WTC11 (cell line): Measurements from ENCODE around the gene ATP2B3. TPM values are rescaled to one million over a fixed set of nuclear protein-coding genes. Genes with fewer than 3 reads are reported as not detected.

Source experiments
- ATAC-seq: fragments of 200-7000 bp; cut with Tn5 transposase; 2 replicates; pipeline ENCODE4 v1.10.0; 2021; ENCODE audit warnings: mild to moderate bottlenecking, moderate library complexity
- CTCF ChIA-PET: fragments of 300-600 bp; sonication (Branson Sonifier 250); formaldehyde crosslinking; loops from one replicate; lab custom pipeline; 2021; ENCODE audit warnings: antibody characterized with exemption; lab: Charles Lee
- POLR2A ChIA-PET: fragments of 350-600 bp; sonication (Branson Sonifier 250); formaldehyde crosslinking; loops from one replicate; lab custom pipeline; 2021; ENCODE audit warnings: antibody characterized with exemption; lab: Charles Lee
- DNase-seq: peaks from one replicate; pipeline ENCODE4 v3.0.0; 2021; ENCODE audit warnings: low spot score
- H3K27ac Mint-ChIP-seq: 2 replicates; pipeline ENCODE4 v1.8.0; 2021; ENCODE audit warnings: mixed read lengths
- H3K27me3 Mint-ChIP-seq: 2 replicates; pipeline ENCODE4 v1.8.0; 2021; ENCODE audit warnings: low read depth, mild to moderate bottlenecking, moderate library complexity, mixed read lengths
- H3K36me3 Mint-ChIP-seq: 2 replicates; pipeline ENCODE4 v1.8.0; 2021; ENCODE audit warnings: mixed read lengths
- H3K4me1 Mint-ChIP-seq: 2 replicates; pipeline ENCODE4 v1.8.0; 2022; ENCODE audit warnings: mixed read lengths
- H3K4me3 Mint-ChIP-seq: 2 replicates; pipeline ENCODE4 v1.8.0; 2021; ENCODE audit warnings: mild to moderate bottlenecking, moderate library complexity, mixed read lengths
- H3K9me3 Mint-ChIP-seq: 2 replicates; pipeline ENCODE4 v1.8.0; 2021; ENCODE audit warnings: mixed read lengths
- CREB1 ChIP-seq: sonication (generic); formaldehyde crosslinking; IDR thresholded peaks from 2 replicates; pipeline ENCODE4 v1.8.0; 2023; ENCODE audit warnings: mild to moderate bottlenecking, missing genetic modification reagents
- GABPB1 ChIP-seq: sonication (generic); formaldehyde crosslinking; IDR thresholded peaks from 2 replicates; pipeline ENCODE4 v1.8.1; 2023; ENCODE audit warnings: mild to moderate bottlenecking, missing genetic modification reagents
- HMGXB4 ChIP-seq: sonication (generic); formaldehyde crosslinking; IDR thresholded peaks from 2 replicates; pipeline ENCODE4 v1.8.1; 2023; ENCODE audit warnings: mild to moderate bottlenecking, moderate library complexity, missing genetic modification reagents
- MAX ChIP-seq: sonication (generic); formaldehyde crosslinking; IDR thresholded peaks from 2 replicates; pipeline ENCODE4 v1.8.0; 2022; ENCODE audit warnings: mild to moderate bottlenecking, missing genetic modification reagents
- OVOL2 ChIP-seq: fragments of 250-450 bp; sonication (Bioruptor Pico); IDR thresholded peaks from 2 replicates; pipeline ENCODE4 v1.9.0; 2021; ENCODE audit warnings: mild to moderate bottlenecking, borderline replicate concordance
- PRDM15 ChIP-seq: sonication (generic); formaldehyde crosslinking; IDR thresholded peaks from 2 replicates; pipeline ENCODE4 v1.8.0; 2022; ENCODE audit warnings: missing genetic modification reagents
- RORB ChIP-seq: fragments of 250-450 bp; sonication (Bioruptor Pico); IDR thresholded peaks from 2 replicates; pipeline ENCODE4 v1.9.0; 2021; ENCODE audit warnings: mild to moderate bottlenecking
- TP53 ChIP-seq: sonication (generic); formaldehyde crosslinking; IDR thresholded peaks from 2 replicates; pipeline ENCODE4 v1.8.1; 2023; ENCODE audit warnings: mild to moderate bottlenecking, missing genetic modification reagents
- ZMAT4 ChIP-seq: fragments of 250-450 bp; sonication (Bioruptor Pico); IDR thresholded peaks from 2 replicates; pipeline ENCODE4 v1.9.0; 2021; ENCODE audit warnings: mild to moderate bottlenecking
- ZNF121 ChIP-seq: sonication (generic); formaldehyde crosslinking; IDR thresholded peaks from 2 replicates; pipeline ENCODE4 v1.8.0; 2023; ENCODE audit warnings: missing genetic modification reagents
- ZNF396 ChIP-seq: fragments of 250-450 bp; sonication (Bioruptor Pico); IDR thresholded peaks from 2 replicates; pipeline ENCODE4 v1.8.0; 2021; ENCODE audit warnings: mild to moderate bottlenecking, moderate library complexity, borderline replicate concordance
- ZNF416 ChIP-seq: fragments of 250-450 bp; sonication (Bioruptor Pico); IDR thresholded peaks from 2 replicates; pipeline ENCODE4 v1.9.0; 2021; ENCODE audit warnings: mild to moderate bottlenecking, inconsistent platforms
- ZNF423 ChIP-seq: fragments of 250-450 bp; sonication (Bioruptor Pico); IDR thresholded peaks from 2 replicates; pipeline ENCODE4 v2.1.2; 2022; ENCODE audit warnings: mild to moderate bottlenecking, moderate library complexity
- ZNF671 ChIP-seq: fragments of 250-450 bp; sonication (Bioruptor Pico); IDR thresholded peaks from 2 replicates; pipeline ENCODE4 v1.8.0; 2021; ENCODE audit warnings: mild to moderate bottlenecking
- total RNA-seq: library from RNA; stranded (reverse); gene quantifications from 3 replicates; pipeline ENCODE4 v1.2.3, GENCODE V29; 2021
- TF ChIP-seq, protein P1 (sequence below): sonication (generic); formaldehyde crosslinking; IDR thresholded peaks from 2 replicates; pipeline ENCODE4 v1.8.0; 2023; ENCODE audit warnings: missing genetic modification reagents, mild to moderate bottlenecking, borderline replicate concordance
- TF ChIP-seq, protein P2 (sequence below): fragments of 250-450 bp; sonication (Bioruptor Pico); IDR thresholded peaks from 2 replicates; pipeline ENCODE4 v1.8.0; 2021; ENCODE audit warnings: mild to moderate bottlenecking
- TF ChIP-seq, protein P3 (sequence below): sonication (generic); formaldehyde crosslinking; IDR thresholded peaks from 2 replicates; pipeline ENCODE4 v1.8.0; 2022; ENCODE audit warnings: mild to moderate bottlenecking, missing genetic modification reagents
- TF ChIP-seq, protein P4 (sequence below): sonication (generic); formaldehyde crosslinking; conservative IDR thresholded peaks from 2 replicates; pipeline ENCODE4 v1.8.1; 2023; ENCODE audit warnings: mild to moderate bottlenecking, low read depth, missing genetic modification reagents, moderate library complexity

Gene ATP2B3
- total RNA-seq, 1 experiment from 2014 or later, result 0.28 TPM

DNA sequence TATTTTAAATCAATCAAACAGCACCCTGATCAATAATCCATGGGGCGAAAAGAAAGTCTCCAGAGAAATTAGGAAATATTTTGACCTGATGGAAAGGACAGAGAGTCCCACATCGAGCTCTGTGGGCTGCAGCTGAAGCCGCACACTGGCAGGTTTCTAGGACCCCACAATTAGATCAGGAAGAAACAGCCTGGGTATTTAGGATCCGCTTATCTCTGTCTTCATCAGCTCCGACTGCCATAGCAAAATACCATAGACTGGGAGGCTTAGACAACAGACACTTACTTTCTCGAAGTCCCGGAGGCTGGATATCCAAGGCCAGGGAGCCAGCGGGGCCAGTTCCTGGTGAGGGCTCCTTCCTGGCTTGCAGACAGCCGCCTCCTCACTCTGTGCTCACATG, 45.1 kb downstream of the ATP2B3 start (continued):
- TF ChIP-seq ZNF416, result no peak
- no peak for TF ChIP-seq MAX (CRISPR knock-in tag)
- TF ChIP-seq ZNF121 (CRISPR knock-in tag), result no peak
- TF ChIP-seq CREB1 (CRISPR knock-in tag), result no peak
- TF ChIP-seq, protein P1, sequence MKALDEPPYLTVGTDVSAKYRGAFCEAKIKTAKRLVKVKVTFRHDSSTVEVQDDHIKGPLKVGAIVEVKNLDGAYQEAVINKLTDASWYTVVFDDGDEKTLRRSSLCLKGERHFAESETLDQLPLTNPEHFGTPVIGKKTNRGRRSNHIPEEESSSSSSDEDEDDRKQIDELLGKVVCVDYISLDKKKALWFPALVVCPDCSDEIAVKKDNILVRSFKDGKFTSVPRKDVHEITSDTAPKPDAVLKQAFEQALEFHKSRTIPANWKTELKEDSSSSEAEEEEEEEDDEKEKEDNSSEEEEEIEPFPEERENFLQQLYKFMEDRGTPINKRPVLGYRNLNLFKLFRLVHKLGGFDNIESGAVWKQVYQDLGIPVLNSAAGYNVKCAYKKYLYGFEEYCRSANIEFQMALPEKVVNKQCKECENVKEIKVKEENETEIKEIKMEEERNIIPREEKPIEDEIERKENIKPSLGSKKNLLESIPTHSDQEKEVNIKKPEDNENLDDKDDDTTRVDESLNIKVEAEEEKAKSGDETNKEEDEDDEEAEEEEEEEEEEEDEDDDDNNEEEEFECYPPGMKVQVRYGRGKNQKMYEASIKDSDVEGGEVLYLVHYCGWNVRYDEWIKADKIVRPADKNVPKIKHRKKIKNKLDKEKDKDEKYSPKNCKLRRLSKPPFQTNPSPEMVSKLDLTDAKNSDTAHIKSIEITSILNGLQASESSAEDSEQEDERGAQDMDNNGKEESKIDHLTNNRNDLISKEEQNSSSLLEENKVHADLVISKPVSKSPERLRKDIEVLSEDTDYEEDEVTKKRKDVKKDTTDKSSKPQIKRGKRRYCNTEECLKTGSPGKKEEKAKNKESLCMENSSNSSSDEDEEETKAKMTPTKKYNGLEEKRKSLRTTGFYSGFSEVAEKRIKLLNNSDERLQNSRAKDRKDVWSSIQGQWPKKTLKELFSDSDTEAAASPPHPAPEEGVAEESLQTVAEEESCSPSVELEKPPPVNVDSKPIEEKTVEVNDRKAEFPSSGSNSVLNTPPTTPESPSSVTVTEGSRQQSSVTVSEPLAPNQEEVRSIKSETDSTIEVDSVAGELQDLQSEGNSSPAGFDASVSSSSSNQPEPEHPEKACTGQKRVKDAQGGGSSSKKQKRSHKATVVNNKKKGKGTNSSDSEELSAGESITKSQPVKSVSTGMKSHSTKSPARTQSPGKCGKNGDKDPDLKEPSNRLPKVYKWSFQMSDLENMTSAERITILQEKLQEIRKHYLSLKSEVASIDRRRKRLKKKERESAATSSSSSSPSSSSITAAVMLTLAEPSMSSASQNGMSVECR, result no peak

DNA sequence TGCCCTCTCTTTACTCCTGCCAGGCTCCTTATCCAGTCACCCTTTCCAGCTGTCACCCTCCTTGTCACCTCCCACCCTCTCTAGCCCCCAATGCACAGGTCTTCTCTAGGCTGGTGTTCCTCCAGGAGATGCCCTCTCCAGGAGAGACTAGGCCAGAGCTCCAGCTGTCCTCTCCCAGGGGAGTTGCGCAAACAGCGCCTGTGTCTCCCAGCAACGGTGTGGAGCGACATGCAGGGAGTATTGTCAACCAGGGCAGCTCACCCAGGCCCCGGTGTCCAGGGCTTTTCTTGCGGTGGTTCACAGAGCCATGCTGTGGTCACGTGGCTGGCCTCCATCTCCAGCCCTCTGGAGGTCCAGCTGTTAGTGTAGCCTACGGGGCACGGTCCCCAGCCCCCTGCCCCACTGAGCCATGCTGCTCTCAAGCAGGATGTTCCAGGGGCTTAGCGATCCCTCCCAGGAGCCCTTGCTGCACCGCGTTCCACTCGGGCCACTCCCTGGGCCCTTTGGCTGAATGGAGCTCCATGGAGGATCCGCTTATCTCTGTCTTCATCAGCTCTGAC, 46.7 kb downstream of the ATP2B3 start:
- POLR2A ChIA-PET, result no interaction called here
- no peaks in the 10 kb centered on the region; the same call in 1 of the 2 replicates for H3K27me3 Mint-ChIP-seq
- DNase-seq (no peak), ATAC-seq (no peak)
- no peaks in the 10 kb centered on the region for H3K36me3 Mint-ChIP-seq
- no peaks in the 10 kb centered on the region for H3K9me3 Mint-ChIP-seq
- no peak overlapping the region for H3K27ac Mint-ChIP-seq
- CTCF ChIA-PET, result interaction anchor here (1.1 to 6.4 kb wide), 8 partner anchors 8 to 105 kb away, joined by 3 to 48 read pairs (median 6); no protein-coding TSS in a partner anchor
- H3K4me1 Mint-ChIP-seq, result peaks cover 8% of the 10 kb centered on the region
- no peak overlapping the region for H3K4me3 Mint-ChIP-seq
- TF ChIP-seq, protein P2, sequence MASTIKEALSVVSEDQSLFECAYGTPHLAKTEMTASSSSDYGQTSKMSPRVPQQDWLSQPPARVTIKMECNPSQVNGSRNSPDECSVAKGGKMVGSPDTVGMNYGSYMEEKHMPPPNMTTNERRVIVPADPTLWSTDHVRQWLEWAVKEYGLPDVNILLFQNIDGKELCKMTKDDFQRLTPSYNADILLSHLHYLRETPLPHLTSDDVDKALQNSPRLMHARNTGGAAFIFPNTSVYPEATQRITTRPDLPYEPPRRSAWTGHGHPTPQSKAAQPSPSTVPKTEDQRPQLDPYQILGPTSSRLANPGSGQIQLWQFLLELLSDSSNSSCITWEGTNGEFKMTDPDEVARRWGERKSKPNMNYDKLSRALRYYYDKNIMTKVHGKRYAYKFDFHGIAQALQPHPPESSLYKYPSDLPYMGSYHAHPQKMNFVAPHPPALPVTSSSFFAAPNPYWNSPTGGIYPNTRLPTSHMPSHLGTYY (CRISPR knock-in tag), result no peak
- TF ChIP-seq, protein P3, sequence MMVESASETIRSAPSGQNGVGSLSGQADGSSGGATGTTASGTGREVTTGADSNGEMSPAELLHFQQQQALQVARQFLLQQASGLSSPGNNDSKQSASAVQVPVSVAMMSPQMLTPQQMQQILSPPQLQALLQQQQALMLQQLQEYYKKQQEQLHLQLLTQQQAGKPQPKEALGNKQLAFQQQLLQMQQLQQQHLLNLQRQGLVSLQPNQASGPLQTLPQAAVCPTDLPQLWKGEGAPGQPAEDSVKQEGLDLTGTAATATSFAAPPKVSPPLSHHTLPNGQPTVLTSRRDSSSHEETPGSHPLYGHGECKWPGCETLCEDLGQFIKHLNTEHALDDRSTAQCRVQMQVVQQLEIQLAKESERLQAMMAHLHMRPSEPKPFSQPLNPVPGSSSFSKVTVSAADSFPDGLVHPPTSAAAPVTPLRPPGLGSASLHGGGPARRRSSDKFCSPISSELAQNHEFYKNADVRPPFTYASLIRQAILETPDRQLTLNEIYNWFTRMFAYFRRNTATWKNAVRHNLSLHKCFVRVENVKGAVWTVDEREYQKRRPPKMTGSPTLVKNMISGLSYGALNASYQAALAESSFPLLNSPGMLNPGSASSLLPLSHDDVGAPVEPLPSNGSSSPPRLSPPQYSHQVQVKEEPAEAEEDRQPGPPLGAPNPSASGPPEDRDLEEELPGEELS (CRISPR knock-in tag), result no peak
- TF ChIP-seq TP53 (CRISPR knock-in tag) (no peak), ZMAT4 (no peak), PRDM15 (no peak), ZNF396 (CRISPR knock-in tag) (no peak), ZNF423 (CRISPR knock-in tag) (no peak), ZNF671 (CRISPR knock-in tag) (no peak), GABPB1 (CRISPR knock-in tag) (no peak), HMGXB4 (no peak), OVOL2 (CRISPR knock-in tag) (no peak), RORB (CRISPR knock-in tag) (no peak)
- TF ChIP-seq, protein P4, sequence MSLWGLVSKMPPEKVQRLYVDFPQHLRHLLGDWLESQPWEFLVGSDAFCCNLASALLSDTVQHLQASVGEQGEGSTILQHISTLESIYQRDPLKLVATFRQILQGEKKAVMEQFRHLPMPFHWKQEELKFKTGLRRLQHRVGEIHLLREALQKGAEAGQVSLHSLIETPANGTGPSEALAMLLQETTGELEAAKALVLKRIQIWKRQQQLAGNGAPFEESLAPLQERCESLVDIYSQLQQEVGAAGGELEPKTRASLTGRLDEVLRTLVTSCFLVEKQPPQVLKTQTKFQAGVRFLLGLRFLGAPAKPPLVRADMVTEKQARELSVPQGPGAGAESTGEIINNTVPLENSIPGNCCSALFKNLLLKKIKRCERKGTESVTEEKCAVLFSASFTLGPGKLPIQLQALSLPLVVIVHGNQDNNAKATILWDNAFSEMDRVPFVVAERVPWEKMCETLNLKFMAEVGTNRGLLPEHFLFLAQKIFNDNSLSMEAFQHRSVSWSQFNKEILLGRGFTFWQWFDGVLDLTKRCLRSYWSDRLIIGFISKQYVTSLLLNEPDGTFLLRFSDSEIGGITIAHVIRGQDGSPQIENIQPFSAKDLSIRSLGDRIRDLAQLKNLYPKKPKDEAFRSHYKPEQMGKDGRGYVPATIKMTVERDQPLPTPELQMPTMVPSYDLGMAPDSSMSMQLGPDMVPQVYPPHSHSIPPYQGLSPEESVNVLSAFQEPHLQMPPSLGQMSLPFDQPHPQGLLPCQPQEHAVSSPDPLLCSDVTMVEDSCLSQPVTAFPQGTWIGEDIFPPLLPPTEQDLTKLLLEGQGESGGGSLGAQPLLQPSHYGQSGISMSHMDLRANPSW (CRISPR knock-in tag), result no peak
